Measurements from ENCODE around the gene GRIN1.
"Not testable (repeated sequence)": the region's sequence is repeated elsewhere in the genome, so short reads cannot be mapped to it uniquely, and the experiment has no call there.

DNA sequence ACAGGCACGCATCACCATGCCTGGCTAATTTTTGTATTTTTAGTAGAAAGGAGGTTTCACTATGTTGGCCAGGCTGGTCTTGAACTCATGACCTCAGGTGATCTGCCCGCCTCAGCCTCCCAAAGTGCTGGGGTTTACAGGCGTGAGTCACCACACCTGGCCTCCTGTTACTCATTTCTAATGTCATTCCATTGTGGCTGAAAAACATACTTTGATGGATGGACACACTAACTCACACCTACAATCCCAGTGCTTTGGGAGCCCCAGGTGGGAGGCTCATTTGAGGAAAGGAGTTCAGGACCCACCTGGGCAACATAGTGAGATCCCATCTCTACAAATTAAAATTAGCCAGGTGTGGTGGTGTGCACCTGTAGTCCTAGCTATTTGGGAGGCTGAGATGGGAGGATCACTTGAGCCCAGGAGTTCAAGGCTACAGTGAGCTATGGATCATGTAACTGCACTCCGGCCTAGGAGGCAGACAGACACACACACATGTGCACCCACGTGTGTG lies 14.9 kb upstream of the GRIN1 start:
- TF ChIP-seq, protein P1, sequence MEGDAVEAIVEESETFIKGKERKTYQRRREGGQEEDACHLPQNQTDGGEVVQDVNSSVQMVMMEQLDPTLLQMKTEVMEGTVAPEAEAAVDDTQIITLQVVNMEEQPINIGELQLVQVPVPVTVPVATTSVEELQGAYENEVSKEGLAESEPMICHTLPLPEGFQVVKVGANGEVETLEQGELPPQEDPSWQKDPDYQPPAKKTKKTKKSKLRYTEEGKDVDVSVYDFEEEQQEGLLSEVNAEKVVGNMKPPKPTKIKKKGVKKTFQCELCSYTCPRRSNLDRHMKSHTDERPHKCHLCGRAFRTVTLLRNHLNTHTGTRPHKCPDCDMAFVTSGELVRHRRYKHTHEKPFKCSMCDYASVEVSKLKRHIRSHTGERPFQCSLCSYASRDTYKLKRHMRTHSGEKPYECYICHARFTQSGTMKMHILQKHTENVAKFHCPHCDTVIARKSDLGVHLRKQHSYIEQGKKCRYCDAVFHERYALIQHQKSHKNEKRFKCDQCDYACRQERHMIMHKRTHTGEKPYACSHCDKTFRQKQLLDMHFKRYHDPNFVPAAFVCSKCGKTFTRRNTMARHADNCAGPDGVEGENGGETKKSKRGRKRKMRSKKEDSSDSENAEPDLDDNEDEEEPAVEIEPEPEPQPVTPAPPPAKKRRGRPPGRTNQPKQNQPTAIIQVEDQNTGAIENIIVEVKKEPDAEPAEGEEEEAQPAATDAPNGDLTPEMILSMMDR (IDR thresholded peaks at IDR 0.05) = not testable (repeated sequence)
- not testable (repeated sequence) for TF ChIP-seq EZH2 (IDR thresholded peaks at IDR 0.05)
